GM23248 (cell line): ENCODE measurements around the gene HOXB9. TPM values are rescaled to one million over a fixed set of nuclear protein-coding genes. Genes with fewer than 3 reads are reported as not detected.

ENCODE experiments used
- DNase-seq: peaks from one replicate; pipeline ENCODE4 v3.0.0-alpha.2; 2015
- H2AFZ ChIP-seq: fragments of 200-600 bp; sonication (generic); 2 replicates; pipeline ENCODE4 v1.6.1; 2016; ENCODE audit warnings: antibody characterized with exemption
- H3F3A ChIP-seq: fragments of 200-600 bp; sonication (generic); 2 replicates; pipeline ENCODE4 v1.6.1; 2016; ENCODE audit warnings: mild to moderate bottlenecking, antibody characterized with exemption, mixed run types; ENCODE audit not compliant: insufficient read depth
- H3K27ac ChIP-seq: fragments of 200-600 bp; sonication (generic); 2 replicates; pipeline ENCODE4 v1.5.1; 2016; ENCODE audit warnings: mild to moderate bottlenecking
- H3K27me3 ChIP-seq: fragments of 200-600 bp; sonication (generic); replicated peaks from 2 replicates; pipeline ENCODE4 v1.6.1; 2016; ENCODE audit warnings: mild to moderate bottlenecking; ENCODE audit not compliant: insufficient read depth
- H3K36me3 ChIP-seq: fragments of 200-600 bp; sonication (generic); 2 replicates; pipeline ENCODE4 v1.6.1; 2016; ENCODE audit warnings: low read depth, mild to moderate bottlenecking
- H3K4me1 ChIP-seq: fragments of 200-600 bp; sonication (generic); 2 replicates; pipeline ENCODE4 v1.6.1; 2016; ENCODE audit warnings: mild to moderate bottlenecking; ENCODE audit not compliant: insufficient read depth
- H3K4me2 ChIP-seq: fragments of 200-600 bp; sonication (generic); one replicate; pipeline ENCODE4 v1.6.1; 2016; ENCODE audit warnings: mild to moderate bottlenecking; ENCODE audit not compliant: unreplicated experiment
- H3K4me3 ChIP-seq: fragments of 200-600 bp; sonication (generic); 2 replicates; pipeline ENCODE4 v1.5.1; 2016; ENCODE audit warnings: mild to moderate bottlenecking
- H3K79me2 ChIP-seq: fragments of 200-600 bp; sonication (generic); 2 replicates; pipeline ENCODE4 v1.6.1; 2016; ENCODE audit warnings: mild to moderate bottlenecking; ENCODE audit not compliant: insufficient read depth
- H3K9ac ChIP-seq: fragments of 200-600 bp; sonication (generic); 2 replicates; pipeline ENCODE4 v1.6.1; 2016; ENCODE audit warnings: mild to moderate bottlenecking
- H3K9me2 ChIP-seq: fragments of 200-600 bp; sonication (generic); 2 replicates; pipeline ENCODE4 v1.6.1; 2016; ENCODE audit warnings: mixed run types, mild to moderate bottlenecking, moderate library complexity; ENCODE audit not compliant: insufficient read depth
- H3K9me3 ChIP-seq: fragments of 200-600 bp; sonication (generic); one replicate; pipeline ENCODE4 v1.6.1; 2017; ENCODE audit warnings: low read depth
- H4K20me1 ChIP-seq: fragments of 200-600 bp; sonication (generic); 2 replicates; pipeline ENCODE4 v1.6.0; 2016; ENCODE audit not compliant: insufficient read depth
- EZH2 ChIP-seq: fragments of 200-600 bp; sonication (generic); IDR thresholded peaks from 2 replicates; pipeline ENCODE4 v1.6.1; 2018; ENCODE audit warnings: antibody characterized with exemption, mild to moderate bottlenecking; ENCODE audit not compliant: insufficient read depth, poor library complexity, severe bottlenecking
- EZH2phosphoT487 ChIP-seq: fragments of 200-600 bp; sonication (generic); IDR thresholded peaks from 2 replicates; pipeline ENCODE4 v1.6.1; 2018; ENCODE audit warnings: antibody characterized with exemption, moderate library complexity, mild to moderate bottlenecking, low read depth; ENCODE audit not compliant: insufficient read depth
- WGBS, 2 experiments: methylation state at CpG; one replicate each; pipeline ENCODE4 v1.1.6; 2015 to 2017; ENCODE audit warnings: low lambda C conversion rate in 2 of 2, low coverage in 1 of 2; ENCODE audit errors: missing lambda C conversion rate in 2 of 2; 5-methylcytosine and 5-hydroxymethylcytosine counted together
- in situ Hi-C: fragments of 300-500 bp; cut with MboI; formaldehyde crosslinking; loops from 2 replicates; pipeline ENCODE4 v1.15.0; 2020
- polyA plus RNA-seq: library from polyadenylated mRNA; unstranded; fragments of >200 nt; fragmentation: Nextera tagmentation; extraction: Ambion mirVana; gene quantifications from 2 replicates; pipeline ENCODE4 v1.2.1, GENCODE V29; 2016
- total RNA-seq: library from RNA; depleted of rRNA; stranded (reverse); fragments of >200 nt; shearing (Covaris generic); gene quantifications from 2 replicates; pipeline ENCODE4 v1.2.3, GENCODE V29; 2014

The HOXB9 gene
- total and polyA plus RNA-seq, 2 experiments from 2014 or later = not detected

GRCh38 chr17:48597528-48597777, 28.7 kb downstream of the HOXB9 start:
- peak overlapping the region; percentile 89 for H2AFZ ChIP-seq
- peak overlapping the region; percentile 87 for H3K9ac ChIP-seq
- peak overlapping the region; percentile 65 for H3K27ac ChIP-seq

GRCh38 chr17:48596735-48597527, 29.2 kb downstream of the HOXB9 start:
- no peaks in the 10 kb centered on the region for H3K9me3 ChIP-seq
- DNase-seq = peak; percentile 55
- in situ Hi-C loops = no loop called here

More at GRCh38 chr17:48597528-48597777, 28.7 kb downstream of the HOXB9 start:
- DNase-seq = no peak
- Histone ChIP-seq H3K79me2 (peaks cover 54% of the 10 kb centered on the region), H3K9me2 (no peaks in the 10 kb centered on the region), H4K20me1 (no peaks in the 10 kb centered on the region), H3K9me3 (no peaks in the 10 kb centered on the region), H3K27me3 (0 out of 2 replicates have a peak, but pooled peaks cover 2% of the 10 kb centered on the region), H3K36me3 (no peaks in the 10 kb centered on the region), H3K4me3 (peak overlapping the region; percentile 92), H3K4me2 (peak overlapping the region; percentile 87), H3F3A (no peaks in the 10 kb centered on the region), H3K4me1 (0 out of 2 replicates have a peak, but pooled peaks cover 6% of the 10 kb centered on the region)
- WGBS, 2 experiments = 0 to 2% methylated on average over 15 to 16 of the region's 16 CpGs
- TF ChIP-seq EZH2 (no peak), EZH2phosphoT487 (no peak)
- in situ Hi-C loops = no loop called here

GRCh38 chr17:48596000-48596734, 30.0 kb downstream of the HOXB9 start:
- TF ChIP-seq EZH2 (no peak), EZH2phosphoT487 (no peak)
- Histone ChIP-seq H3K9ac (no peak overlapping the region), H3K9me2 (no peaks in the 10 kb centered on the region), H3F3A (no peaks in the 10 kb centered on the region), H3K9me3 (no peaks in the 10 kb centered on the region), H2AFZ (no peak overlapping the region), H4K20me1 (no peaks in the 10 kb centered on the region), H3K79me2 (peaks cover 41% of the 10 kb centered on the region), H3K27me3 (no peaks in the 10 kb centered on the region), H3K4me2 (no peak overlapping the region), H3K4me3 (no peak overlapping the region), H3K36me3 (no peaks in the 10 kb centered on the region), H3K4me1 (0 out of 2 replicates have a peak, but pooled peaks cover 3% of the 10 kb centered on the region), H3K27ac (no peak overlapping the region)
- WGBS, 2 experiments = 91 to 92% methylated on average over 39 to 54 of the region's 54 CpGs
- in situ Hi-C loops = no loop called here
- no peak for DNase-seq

More at GRCh38 chr17:48596735-48597527, 29.2 kb downstream of the HOXB9 start:
- Histone ChIP-seq H3K9me2 (no peaks in the 10 kb centered on the region), H4K20me1 (no peaks in the 10 kb centered on the region), H3K79me2 (peaks cover 48% of the 10 kb centered on the region), H3K27ac (peak overlapping the region; percentile 65), H3K4me1 (0 out of 2 replicates have a peak, but pooled peaks cover 4% of the 10 kb centered on the region), H3K4me2 (peak overlapping the region; percentile 87), H3K4me3 (peak overlapping the region; percentile 92), H3F3A (no peaks in the 10 kb centered on the region), H3K9ac (peak overlapping the region; percentile 87), H3K27me3 (0 out of 2 replicates have a peak, but pooled peaks cover 2% of the 10 kb centered on the region), H3K36me3 (no peaks in the 10 kb centered on the region), H2AFZ (peak overlapping the region; percentile 89)
- 62 to 67% methylated on average over 23 to 26 of the region's 26 CpGs for WGBS, 2 experiments
- TF ChIP-seq EZH2 = no peak
- no peak for TF ChIP-seq EZH2phosphoT487

GRCh38 chr17:48595278-48595999, 30.7 kb downstream of the HOXB9 start:
- H3K9ac ChIP-seq = no peak overlapping the region
- no peak overlapping the region for H3K4me3 ChIP-seq
- no peaks in the 10 kb centered on the region for H3K9me2 ChIP-seq
- H3K36me3 ChIP-seq = no peaks in the 10 kb centered on the region
- DNase-seq = no peak
- H3K4me2 ChIP-seq = no peak overlapping the region
- no peaks in the 10 kb centered on the region for H3F3A ChIP-seq
- 0 out of 2 replicates have a peak, but pooled peaks cover 3% of the 10 kb centered on the region for H3K4me1 ChIP-seq
- WGBS, 2 experiments = 91 to 95% methylated on average over 25 of the region's 25 CpGs
- in situ Hi-C loops = no loop called here
- H3K27ac ChIP-seq = no peak overlapping the region
- no peaks in the 10 kb centered on the region for H3K27me3 ChIP-seq
- no peak overlapping the region for H2AFZ ChIP-seq
- no peaks in the 10 kb centered on the region for H3K9me3 ChIP-seq
- no peak for TF ChIP-seq EZH2phosphoT487
- TF ChIP-seq EZH2 = no peak
- no peaks in the 10 kb centered on the region for H4K20me1 ChIP-seq
- H3K79me2 ChIP-seq = peaks cover 33% of the 10 kb centered on the region
